Measurements from ENCODE around the gene TMEM119. TPM values are rescaled to one million over a fixed set of nuclear protein-coding genes. Genes with fewer than 3 reads are reported as not detected.

The TMEM119 gene
- total and polyA plus RNA-seq, 9 of the 15 experiments (the other 6 are each of a cell fraction or from before 2014, with no cell fraction given) = 0.18 TPM; not detected in 8

DNA sequence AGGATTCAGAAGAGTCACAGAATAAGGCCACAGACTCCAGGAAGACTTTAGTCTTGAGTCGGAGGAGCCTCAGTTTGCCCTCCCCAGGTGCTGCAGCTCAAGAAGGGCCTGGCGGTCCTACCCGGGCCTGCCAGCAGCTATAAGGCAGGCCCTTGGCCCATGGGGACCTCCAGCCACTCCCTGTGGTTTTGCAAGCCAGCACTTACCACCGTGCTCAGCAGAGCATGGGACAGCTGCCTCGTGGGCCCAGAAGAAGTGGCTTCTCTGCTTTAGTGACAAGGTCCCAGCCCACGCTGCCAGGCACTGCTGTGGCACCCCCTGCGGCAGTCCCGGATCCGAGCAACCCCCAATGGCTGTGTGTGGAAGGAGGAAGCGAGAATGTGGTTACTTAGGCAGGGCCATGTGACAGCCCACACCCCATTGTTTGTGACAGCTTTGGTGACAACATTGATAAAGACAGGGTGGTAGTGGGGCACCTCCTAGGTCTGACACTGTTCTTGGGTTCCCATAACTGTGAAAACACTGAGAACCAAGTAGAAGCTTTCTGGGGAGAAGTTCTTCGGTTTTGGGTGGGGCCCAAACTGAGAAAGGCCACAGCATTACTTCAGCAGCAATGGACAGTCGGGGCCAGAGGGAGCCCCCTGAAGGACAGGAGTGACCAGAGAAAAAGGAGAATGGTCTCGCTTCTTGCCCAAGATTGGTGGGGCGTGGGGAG, 35.8 kb upstream of the TMEM119 start, which contains the start of gene SELPLG (continued):
- TF ChIP-seq, protein P1, sequence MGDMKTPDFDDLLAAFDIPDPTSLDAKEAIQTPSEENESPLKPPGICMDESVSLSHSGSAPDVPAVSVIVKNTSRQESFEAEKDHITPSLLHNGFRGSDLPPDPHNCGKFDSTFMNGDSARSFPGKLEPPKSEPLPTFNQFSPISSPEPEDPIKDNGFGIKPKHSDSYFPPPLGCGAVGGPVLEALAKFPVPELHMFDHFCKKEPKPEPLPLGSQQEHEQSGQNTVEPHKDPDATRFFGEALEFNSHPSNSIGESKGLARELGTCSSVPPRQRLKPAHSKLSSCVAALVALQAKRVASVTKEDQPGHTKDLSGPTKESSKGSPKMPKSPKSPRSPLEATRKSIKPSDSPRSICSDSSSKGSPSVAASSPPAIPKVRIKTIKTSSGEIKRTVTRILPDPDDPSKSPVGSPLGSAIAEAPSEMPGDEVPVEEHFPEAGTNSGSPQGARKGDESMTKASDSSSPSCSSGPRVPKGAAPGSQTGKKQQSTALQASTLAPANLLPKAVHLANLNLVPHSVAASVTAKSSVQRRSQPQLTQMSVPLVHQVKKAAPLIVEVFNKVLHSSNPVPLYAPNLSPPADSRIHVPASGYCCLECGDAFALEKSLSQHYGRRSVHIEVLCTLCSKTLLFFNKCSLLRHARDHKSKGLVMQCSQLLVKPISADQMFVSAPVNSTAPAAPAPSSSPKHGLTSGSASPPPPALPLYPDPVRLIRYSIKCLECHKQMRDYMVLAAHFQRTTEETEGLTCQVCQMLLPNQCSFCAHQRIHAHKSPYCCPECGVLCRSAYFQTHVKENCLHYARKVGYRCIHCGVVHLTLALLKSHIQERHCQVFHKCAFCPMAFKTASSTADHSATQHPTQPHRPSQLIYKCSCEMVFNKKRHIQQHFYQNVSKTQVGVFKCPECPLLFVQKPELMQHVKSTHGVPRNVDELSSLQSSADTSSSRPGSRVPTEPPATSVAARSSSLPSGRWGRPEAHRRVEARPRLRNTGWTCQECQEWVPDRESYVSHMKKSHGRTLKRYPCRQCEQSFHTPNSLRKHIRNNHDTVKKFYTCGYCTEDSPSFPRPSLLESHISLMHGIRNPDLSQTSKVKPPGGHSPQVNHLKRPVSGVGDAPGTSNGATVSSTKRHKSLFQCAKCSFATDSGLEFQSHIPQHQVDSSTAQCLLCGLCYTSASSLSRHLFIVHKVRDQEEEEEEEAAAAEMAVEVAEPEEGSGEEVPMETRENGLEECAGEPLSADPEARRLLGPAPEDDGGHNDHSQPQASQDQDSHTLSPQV (IDR thresholded peaks at IDR 0.05) = peak; percentile 90
- TF ChIP-seq DIDO1 (tag; IDR thresholded peaks at IDR 0.05; ENCODE audit: low read depth) = no peak
- TF ChIP-seq, protein P2, sequence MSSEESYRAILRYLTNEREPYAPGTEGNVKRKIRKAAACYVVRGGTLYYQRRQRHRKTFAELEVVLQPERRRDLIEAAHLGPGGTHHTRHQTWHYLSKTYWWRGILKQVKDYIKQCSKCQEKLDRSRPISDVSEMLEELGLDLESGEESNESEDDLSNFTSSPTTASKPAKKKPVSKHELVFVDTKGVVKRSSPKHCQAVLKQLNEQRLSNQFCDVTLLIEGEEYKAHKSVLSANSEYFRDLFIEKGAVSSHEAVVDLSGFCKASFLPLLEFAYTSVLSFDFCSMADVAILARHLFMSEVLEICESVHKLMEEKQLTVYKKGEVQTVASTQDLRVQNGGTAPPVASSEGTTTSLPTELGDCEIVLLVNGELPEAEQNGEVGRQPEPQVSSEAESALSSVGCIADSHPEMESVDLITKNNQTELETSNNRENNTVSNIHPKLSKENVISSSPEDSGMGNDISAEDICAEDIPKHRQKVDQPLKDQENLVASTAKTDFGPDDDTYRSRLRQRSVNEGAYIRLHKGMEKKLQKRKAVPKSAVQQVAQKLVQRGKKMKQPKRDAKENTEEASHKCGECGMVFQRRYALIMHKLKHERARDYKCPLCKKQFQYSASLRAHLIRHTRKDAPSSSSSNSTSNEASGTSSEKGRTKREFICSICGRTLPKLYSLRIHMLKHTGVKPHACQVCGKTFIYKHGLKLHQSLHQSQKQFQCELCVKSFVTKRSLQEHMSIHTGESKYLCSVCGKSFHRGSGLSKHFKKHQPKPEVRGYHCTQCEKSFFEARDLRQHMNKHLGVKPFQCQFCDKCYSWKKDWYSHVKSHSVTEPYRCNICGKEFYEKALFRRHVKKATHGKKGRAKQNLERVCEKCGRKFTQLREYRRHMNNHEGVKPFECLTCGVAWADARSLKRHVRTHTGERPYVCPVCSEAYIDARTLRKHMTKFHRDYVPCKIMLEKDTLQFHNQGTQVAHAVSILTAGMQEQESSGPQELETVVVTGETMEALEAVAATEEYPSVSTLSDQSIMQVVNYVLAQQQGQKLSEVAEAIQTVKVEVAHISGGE (CRISPR knock-in tag; IDR thresholded peaks at IDR 0.05) = peak in 1 of 3 experiments; percentile 51; a peak in 1 of 6 replicates
- no peak for TF ChIP-seq KDM5B (IDR thresholded peaks at IDR 0.05; ENCODE audit: insufficient replicate concordance, low read depth, low read length)
- TF ChIP-seq TAF15 (IDR thresholded peaks at IDR 0.05; ENCODE audit: low read depth, low read length) = no peak
- TF ChIP-seq, protein P3, sequence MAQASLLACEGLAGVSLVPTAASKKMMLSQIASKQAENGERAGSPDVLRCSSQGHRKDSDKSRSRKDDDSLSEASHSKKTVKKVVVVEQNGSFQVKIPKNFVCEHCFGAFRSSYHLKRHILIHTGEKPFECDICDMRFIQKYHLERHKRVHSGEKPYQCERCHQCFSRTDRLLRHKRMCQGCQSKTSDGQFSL (CRISPR knock-in tag; IDR thresholded peaks at IDR 0.05) = no peak
- TF ChIP-seq, protein P3 (tag; IDR thresholded peaks at IDR 0.05) = no peak
- TF ChIP-seq, protein P4, sequence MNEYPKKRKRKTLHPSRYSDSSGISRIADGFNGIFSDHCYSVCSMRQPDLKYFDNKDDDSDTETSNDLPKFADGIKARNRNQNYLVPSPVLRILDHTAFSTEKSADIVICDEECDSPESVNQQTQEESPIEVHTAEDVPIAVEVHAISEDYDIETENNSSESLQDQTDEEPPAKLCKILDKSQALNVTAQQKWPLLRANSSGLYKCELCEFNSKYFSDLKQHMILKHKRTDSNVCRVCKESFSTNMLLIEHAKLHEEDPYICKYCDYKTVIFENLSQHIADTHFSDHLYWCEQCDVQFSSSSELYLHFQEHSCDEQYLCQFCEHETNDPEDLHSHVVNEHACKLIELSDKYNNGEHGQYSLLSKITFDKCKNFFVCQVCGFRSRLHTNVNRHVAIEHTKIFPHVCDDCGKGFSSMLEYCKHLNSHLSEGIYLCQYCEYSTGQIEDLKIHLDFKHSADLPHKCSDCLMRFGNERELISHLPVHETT (CRISPR knock-in tag; conservative IDR thresholded peaks at IDR 0.05 in 1 of 2, IDR thresholded peaks at IDR 0.05 in 1 of 2) = peak in 1 of 2 experiments; percentile 57; a peak in 1 of 4 replicates
- TF ChIP-seq MXI1 (IDR thresholded peaks at IDR 0.05; ENCODE audit: low read depth, low read length) = no peak
- TF ChIP-seq, protein P5, sequence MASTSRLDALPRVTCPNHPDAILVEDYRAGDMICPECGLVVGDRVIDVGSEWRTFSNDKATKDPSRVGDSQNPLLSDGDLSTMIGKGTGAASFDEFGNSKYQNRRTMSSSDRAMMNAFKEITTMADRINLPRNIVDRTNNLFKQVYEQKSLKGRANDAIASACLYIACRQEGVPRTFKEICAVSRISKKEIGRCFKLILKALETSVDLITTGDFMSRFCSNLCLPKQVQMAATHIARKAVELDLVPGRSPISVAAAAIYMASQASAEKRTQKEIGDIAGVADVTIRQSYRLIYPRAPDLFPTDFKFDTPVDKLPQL (IDR thresholded peaks at IDR 0.05; ENCODE audit: extremely low read depth, insufficient read length) = no peak
- peak; percentile 71; the same call in 1 of the 2 replicates for TF ChIP-seq ZKSCAN8 (CRISPR knock-in tag; IDR thresholded peaks at IDR 0.05)
- TF ChIP-seq DPF2 (IDR thresholded peaks at IDR 0.05) = no peak
- TF ChIP-seq PPARD (CRISPR knock-in tag; IDR thresholded peaks at IDR 0.05) = no peak
- no peak for TF ChIP-seq SP2 (IDR thresholded peaks at IDR 0.05; ENCODE audit: extremely low read depth, low read depth, low read length, poor library complexity, severe bottlenecking)
